Retina (tissue), 1 donor: ENCODE data around the gene MAST4.

ENCODE experiments used
- DNase-seq: peaks from one replicate; pipeline ENCODE4 v3.0.0-alpha.2; 2016

The MAST4 gene

GRCh38 chr5:66606713-66607112 is 10.5 kb downstream of the MAST4 start:
- no peak for DNase-seq

GRCh38 chr5:66608501-66608900 is 12.3 kb downstream of the MAST4 start:
- DNase-seq, result no peak

GRCh38 chr5:66609615-66610014 is 13.4 kb downstream of the MAST4 start:
- DNase-seq, result no peak

GRCh38 chr5:66612226-66612625 is 16.0 kb downstream of the MAST4 start:
- no peak for DNase-seq

- DNase-seq, result no peak
Measured at GRCh38 chr5:66615136-66615535, 18.9 kb downstream of the MAST4 start.

GRCh38 chr5:66615894-66616293 is 19.7 kb downstream of the MAST4 start:
- DNase-seq, result no peak

GRCh38 chr5:66616520-66617225 is 20.5 kb downstream of the MAST4 start:
- no peak for DNase-seq

- no peak for DNase-seq
Measured at GRCh38 chr5:66617226-66617861, 21.2 kb downstream of the MAST4 start.

- DNase-seq, result no peak
Measured at GRCh38 chr5:66617991-66618768, 22.0 kb downstream of the MAST4 start.

- DNase-seq, result no peak
Measured at GRCh38 chr5:66620711-66621110, 24.5 kb downstream of the MAST4 start.

- DNase-seq, result peak; percentile 8
Measured at GRCh38 chr5:66621146-66621545, 25.0 kb downstream of the MAST4 start.

- no peak for DNase-seq
Measured at GRCh38 chr5:66621736-66622135, 25.5 kb downstream of the MAST4 start.

GRCh38 chr5:66628561-66628960 is 32.4 kb downstream of the MAST4 start:
- no peak for DNase-seq

GRCh38 chr5:66629446-66629845 is 33.3 kb downstream of the MAST4 start:
- DNase-seq, result no peak

- DNase-seq, result no peak
Measured at GRCh38 chr5:66633754-66634153, 37.6 kb downstream of the MAST4 start.

GRCh38 chr5:66634601-66635000 is 38.4 kb downstream of the MAST4 start:
- DNase-seq, result no peak

GRCh38 chr5:66637994-66638393 is 41.8 kb downstream of the MAST4 start:
- no peak for DNase-seq

- DNase-seq, result no peak
Measured at GRCh38 chr5:66639037-66639436, 42.8 kb downstream of the MAST4 start.

GRCh38 chr5:66642538-66642937 is 46.3 kb downstream of the MAST4 start:
- no peak for DNase-seq

- no peak for DNase-seq
Measured at GRCh38 chr5:66643387-66643786, 47.2 kb downstream of the MAST4 start.

GRCh38 chr5:66644111-66644510 is 47.9 kb downstream of the MAST4 start:
- no peak for DNase-seq

GRCh38 chr5:66645039-66645438 is 48.8 kb downstream of the MAST4 start:
- DNase-seq, result no peak

- DNase-seq, result no peak
Measured at GRCh38 chr5:66646570-66646969, 50.4 kb downstream of the MAST4 start.
